Measurements from ENCODE around the gene TF.

TF gene

DNA sequence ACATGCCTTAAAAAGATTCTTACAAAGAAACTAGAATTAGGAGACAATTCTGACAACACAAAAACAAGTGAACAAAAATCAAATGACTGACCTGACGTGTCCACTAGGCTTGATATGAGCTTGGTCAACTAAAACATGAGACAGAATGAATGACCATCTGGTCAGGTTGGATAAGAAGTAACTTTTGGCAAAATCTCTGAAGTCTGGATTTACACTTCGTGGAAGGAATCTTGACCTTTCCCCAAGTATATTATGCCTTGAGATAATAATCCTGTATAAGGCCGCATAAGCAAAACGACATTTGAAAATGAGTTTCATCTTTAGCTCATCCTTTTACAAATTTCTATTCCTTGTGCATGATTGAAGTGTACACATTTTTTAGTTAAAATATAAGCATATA lies 1.1 kb upstream of the TF start:
- no peak overlapping the region for H3K4me3 ChIP-seq (ENCODE audit: low read depth, low read length)
- DNase-seq (ENCODE audit: low read depth), result no peak

DNA sequence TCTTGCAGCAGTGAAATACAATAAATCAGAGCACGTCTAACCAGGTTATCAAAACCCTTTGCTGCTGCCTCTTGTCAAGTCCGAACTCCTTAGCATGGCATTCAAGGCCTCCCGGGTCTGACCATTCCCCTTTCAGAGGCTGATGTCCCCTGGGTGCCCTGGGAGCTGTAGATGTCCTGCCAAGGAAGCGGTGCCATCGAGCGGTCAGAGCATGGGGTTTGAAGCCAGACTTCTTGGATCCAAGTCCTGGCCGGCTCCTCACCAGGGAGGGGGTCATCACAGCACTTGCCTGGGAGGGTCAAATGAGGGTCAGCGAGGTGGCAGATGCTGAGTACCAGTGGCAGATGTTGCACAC lies 496 bp downstream of the TF start:
- DNase-seq (ENCODE audit: low read depth), result no peak
- H3K4me3 ChIP-seq (ENCODE audit: low read depth, low read length), result no peak overlapping the region

DNA sequence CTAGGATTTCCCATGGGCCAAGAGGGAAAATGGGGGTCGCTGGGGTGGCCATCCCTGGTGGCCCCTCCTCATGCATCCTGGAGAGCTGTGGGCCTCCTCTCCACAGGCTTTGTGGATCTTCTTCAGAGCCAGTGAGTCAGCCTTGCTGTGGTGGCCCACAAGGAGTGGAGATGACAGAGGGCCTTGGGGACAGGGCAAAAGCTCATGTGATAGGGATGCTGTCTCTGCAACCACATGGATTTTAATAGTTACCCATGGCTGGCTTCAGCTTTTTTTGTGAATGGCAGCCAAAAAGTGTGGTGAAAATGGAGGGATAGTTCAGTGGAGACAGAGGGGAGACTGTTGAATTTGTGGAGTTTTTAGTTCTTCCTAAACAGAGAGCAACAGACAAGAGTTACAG lies 1.2 kb downstream of the TF start:
- no peak overlapping the region for H3K4me3 ChIP-seq (ENCODE audit: low read depth, low read length)
- DNase-seq (ENCODE audit: low read depth), result no peak

DNA sequence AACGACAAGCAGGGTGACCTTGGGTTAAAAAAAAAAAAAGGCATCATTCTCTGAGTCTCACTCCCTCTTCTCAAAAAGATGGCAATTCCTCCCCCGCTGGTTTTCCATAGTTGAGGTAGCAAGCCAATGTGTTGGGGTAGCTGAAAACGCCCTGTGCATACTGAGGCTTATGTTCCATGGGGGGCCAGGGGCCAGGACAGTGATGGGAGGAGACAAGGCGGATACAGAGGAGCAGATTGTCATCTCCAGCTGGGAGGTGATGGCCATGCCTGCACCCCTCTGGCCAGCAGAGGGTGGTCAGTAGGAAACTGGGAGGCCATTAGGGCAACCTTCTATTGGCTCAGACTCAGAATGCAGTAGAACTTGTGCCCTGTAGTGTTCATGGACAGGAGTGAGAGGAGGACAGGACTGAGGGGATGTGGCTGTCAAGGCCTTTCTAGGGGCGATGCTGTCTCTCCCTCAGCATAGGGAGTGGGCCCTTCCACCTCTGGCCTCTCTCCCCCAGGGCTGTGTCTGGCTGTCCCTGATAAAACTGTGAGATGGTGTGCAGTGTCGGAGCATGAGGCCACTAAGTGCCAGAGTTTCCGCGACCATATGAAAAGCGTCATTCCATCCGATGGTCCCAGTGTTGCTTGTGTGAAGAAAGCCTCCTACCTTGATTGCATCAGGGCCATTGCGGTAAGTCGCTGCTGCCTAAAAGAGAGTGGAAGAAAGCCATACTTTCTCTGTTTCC lies 1.9 kb downstream of the TF start:
- H3K4me3 ChIP-seq (ENCODE audit: low read depth, low read length), result no peak overlapping the region
- no peak for DNase-seq (ENCODE audit: low read depth)

DNA sequence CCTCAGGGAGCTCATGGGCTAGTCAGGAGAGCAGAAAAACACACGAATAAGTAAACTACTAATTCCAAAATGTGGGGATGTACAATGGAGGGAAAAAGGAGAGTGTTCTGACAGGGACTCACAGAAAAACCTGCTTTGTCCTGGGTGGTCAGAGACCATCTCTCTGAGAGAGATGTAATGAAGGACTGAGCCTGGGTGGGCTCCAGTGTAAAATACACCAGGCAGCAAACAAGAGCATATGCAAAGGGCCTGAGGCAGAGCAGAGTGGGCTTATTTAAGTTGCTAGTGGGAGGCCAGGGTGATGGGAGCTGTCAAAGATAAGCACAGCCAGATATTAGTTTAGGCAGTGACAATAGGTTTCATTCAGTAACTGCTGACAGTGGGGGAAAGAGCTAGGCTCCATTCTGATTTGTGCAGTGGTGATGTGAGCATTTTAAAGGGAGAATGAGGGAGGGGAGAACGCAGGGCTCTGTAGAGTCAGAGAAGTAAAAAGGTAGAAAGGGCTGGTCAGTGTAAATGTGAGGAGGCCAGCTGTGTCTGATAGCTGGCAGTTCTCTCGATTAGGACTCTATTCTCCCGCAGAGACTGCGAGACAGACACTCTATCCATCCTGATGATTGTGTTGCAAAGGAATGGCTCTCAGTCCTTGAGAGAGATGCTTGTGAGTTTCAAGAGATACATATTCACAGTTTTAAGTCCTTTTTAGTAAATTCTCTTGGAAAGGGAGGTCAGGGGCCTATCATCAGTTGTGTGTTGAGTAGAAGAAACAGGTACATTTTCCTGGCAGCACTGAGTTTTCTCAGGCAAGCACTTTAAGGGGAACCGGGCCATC lies 3.5 kb downstream of the TF start:
- no peak for DNase-seq (ENCODE audit: low read depth)

DNA sequence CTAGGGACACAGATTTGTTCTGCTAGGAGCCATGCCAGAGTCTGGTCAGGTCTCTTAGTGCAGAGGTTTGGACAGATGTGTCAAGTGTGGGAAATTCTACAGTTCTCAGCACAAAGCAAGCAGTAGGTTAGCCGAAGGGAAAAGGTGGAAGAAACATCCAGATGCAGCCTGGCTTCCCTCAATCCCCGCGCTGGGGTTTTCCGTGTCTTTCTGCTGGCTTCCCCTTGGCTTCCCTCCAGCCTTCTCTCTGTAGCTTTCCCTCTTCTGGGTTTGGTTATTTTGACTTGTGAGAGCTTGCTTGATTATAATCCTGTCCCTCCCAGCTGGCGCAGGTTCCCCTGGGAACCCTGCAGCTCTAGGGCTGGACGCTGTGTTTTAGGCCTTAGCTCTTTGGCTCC lies 4.1 kb downstream of the TF start:
- no peak overlapping the region for H3K4me3 ChIP-seq (ENCODE audit: low read depth, low read length)
- DNase-seq (ENCODE audit: low read depth), result no peak

More for the DNA sequence above, 3.5 kb downstream of the TF start:
- no peak overlapping the region for H3K4me3 ChIP-seq (ENCODE audit: low read depth, low read length)

DNA sequence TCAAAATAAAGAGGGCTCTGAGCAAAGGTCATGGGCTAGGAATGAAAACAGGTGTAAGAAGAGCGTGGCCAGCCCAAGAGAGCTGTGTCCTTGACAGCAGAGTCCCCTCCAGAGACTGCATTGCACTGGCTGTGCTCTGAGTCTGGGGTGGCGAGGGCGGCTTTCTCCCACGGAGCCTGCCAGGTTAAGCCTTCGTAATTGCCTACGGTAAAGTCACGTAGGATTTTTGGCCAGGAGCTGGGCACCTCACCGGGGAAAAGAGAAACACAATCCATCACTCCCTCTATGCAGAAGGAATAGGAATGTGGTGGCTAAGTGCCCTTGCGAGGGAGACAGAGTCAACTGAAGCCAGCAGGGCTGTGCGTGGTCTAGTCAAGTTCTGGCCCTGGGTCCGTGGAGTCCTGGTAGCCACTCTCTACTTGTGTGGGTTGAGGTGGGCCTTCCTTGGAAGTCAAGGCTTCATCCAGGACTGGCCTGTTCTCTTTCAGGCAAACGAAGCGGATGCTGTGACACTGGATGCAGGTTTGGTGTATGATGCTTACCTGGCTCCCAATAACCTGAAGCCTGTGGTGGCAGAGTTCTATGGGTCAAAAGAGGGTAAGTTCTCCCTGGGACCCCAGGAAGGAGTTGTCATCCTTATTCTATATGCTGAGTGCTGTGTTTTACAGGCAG lies 7.0 kb downstream of the TF start:
- DNase-seq (ENCODE audit: low read depth), result no peak
- no peak overlapping the region for H3K4me3 ChIP-seq (ENCODE audit: low read depth, low read length)

DNA sequence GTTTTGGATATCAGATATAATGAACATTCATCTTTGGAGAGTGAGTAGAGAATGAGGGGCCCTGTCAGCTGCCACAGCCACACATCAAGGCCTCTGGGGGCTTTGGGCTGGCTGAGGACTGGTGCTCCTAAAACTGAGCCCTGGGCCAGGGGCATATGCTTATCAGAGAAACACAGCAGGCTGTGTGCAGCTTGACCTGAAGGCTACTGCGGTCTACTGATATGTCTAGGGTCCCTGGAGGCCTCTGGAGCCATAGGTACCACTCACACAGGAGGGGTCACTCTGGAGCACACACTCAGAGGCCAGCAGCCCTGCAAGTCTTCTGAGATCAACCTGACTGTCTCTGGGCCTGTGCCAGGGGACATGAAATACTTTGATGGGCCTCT lies 7.6 kb downstream of the TF start:
- no peak overlapping the region for H3K4me3 ChIP-seq (ENCODE audit: low read depth, low read length)
- DNase-seq (ENCODE audit: low read depth), result no peak

DNA sequence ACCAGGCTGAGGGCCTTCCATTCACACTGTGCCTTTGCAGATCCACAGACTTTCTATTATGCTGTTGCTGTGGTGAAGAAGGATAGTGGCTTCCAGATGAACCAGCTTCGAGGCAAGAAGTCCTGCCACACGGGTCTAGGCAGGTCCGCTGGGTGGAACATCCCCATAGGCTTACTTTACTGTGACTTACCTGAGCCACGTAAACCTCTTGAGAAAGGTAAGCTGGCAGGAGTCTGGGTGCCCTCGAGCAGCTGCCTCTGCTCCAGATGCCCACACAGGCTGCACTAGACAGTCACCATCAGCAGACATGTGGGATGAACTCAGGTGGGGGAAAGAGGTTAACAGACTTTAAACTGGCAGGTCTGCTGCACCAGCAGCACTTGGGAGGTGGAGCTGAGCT lies 8.3 kb downstream of the TF start:
- no peak overlapping the region for H3K4me3 ChIP-seq (ENCODE audit: low read depth, low read length)
- no peak for DNase-seq (ENCODE audit: low read depth)

DNA sequence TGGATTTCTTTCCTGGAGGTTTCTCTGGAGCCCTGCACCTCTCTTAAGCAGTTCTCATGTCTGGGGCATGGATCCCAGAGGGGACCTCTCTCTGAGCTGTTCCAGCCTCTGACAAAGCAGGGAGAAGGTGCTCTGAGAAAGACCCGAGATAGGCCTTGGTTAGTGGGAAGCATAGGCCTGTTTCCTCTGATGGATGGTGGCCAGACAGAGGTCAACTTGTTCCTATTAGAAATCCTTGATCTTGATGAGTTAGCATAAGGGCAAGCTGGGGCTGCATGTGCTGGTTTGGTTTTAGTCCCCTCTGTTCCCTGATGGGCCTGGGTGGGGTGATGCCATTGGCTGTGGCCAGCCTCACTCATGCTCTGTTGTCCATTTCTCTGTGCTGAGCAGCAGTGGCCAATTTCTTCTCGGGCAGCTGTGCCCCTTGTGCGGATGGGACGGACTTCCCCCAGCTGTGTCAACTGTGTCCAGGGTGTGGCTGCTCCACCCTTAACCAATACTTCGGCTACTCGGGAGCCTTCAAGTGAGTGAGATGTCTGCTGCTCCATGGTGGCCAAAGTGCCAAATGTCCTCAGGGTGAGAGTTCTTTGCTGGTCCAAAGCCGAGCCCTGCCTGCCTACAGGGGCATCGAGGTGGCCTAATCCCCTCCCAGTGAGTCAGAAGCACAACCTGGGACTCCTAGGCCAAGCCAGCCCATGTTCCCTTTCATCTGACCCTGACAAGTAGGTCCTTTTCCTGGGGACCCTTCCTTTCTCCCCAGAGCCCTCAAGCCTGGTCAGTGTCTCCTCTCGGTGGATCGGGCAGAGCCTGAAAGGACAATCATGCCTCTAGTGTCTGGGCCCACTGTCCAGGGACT lies 9.0 kb downstream of the TF start:
- H3K4me3 ChIP-seq (ENCODE audit: low read depth, low read length), result no peak overlapping the region
- no peak for DNase-seq (ENCODE audit: low read depth)

DNA sequence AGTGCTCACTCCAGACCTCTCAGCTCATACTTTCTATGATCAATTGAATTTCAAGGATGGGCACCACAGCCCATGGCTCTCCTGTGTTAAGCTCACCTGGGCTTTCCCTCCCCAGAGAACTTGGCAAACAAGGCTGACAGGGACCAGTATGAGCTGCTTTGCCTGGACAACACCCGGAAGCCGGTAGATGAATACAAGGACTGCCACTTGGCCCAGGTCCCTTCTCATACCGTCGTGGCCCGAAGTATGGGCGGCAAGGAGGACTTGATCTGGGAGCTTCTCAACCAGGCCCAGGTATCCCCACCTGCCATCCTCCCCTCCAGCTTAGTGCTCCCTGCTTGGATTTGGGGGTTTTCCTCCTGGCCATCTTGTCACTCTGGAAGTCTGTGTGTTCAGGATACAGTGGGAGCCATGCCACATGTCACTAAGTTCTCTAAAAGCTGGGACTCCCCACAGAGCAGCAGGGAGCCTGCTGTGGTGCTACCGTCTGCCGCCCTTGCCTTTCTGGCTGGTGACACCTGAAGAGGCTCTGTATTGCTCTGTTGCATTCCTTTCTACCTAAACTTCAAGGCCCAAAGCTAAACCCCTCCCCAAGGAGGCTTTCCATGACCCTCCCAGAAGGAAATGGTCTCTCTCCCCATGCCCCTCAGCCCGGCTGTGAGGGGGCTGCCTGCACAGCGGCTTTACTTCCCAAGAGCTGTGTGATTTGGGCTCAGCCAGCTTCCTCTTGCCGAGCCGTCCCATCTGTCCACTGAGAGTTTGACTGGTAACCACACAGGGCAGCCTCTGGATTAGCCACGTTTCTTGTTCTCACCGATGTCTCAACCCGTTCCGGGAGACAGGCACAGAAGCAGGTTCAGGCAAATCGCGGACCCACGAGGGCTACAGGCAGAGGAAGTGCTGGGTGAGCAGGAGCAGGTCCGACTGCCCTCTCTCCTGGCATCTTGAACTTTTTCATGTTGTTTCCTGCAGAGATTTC lies 10.8 kb downstream of the TF start:
- no peak for DNase-seq (ENCODE audit: low read depth)
- no peak overlapping the region for H3K4me3 ChIP-seq (ENCODE audit: low read depth, low read length)

DNA sequence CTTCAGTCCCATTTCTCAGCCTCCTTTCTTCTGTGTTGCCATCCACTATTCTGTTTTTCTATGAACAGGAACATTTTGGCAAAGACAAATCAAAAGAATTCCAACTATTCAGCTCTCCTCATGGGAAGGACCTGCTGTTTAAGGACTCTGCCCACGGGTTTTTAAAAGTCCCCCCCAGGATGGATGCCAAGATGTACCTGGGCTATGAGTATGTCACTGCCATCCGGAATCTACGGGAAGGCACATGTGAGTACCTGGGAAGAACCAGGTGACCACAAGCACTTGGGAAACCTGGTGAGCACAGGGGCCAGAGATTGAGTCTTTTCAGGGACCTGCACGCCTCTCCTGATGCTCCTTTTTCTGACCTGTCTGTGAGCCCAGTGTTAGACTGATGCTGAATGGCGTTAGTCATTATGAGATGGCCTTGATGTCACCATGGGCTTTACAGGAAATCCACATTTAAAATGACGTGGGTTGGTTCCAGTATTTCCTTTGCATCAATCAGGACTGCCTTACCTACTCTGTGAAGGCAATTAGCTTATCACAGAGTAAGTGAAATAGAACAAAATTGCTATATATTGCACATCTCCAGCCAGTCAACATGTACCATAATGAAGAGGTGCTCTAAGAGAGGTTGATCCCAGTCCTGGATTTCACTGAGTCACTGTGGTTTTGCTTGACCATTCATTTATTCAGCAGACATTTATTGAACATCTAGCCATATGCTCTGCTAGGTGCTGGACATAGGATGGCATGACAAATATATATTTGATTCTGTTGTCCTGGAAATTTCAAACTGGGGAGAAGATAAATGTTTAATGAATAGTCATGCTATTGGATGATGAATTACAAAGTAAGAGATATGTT lies 11.7 kb downstream of the TF start:
- DNase-seq (ENCODE audit: low read depth), result no peak
- no peak overlapping the region for H3K4me3 ChIP-seq (ENCODE audit: low read depth, low read length)

DNA sequence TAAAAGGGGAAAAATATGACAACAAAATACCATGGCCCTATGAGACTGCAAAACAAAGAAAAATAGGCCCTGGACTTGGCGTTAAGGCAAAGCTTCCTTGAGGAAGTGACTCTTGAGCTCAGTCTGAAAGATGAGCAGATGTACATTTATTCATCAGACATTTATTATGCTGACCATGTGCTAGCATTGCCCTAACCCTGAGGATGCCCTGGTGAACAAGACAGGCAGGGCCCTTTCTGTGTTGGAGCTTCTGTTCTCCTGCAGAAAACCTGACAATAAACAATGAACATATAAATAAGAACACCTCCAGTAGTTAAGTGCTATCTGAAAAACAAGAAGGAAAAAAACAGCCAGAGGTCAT lies 12.4 kb downstream of the TF start:
- H3K4me3 ChIP-seq (ENCODE audit: low read depth, low read length), result no peak overlapping the region
- no peak for DNase-seq (ENCODE audit: low read depth)

DNA sequence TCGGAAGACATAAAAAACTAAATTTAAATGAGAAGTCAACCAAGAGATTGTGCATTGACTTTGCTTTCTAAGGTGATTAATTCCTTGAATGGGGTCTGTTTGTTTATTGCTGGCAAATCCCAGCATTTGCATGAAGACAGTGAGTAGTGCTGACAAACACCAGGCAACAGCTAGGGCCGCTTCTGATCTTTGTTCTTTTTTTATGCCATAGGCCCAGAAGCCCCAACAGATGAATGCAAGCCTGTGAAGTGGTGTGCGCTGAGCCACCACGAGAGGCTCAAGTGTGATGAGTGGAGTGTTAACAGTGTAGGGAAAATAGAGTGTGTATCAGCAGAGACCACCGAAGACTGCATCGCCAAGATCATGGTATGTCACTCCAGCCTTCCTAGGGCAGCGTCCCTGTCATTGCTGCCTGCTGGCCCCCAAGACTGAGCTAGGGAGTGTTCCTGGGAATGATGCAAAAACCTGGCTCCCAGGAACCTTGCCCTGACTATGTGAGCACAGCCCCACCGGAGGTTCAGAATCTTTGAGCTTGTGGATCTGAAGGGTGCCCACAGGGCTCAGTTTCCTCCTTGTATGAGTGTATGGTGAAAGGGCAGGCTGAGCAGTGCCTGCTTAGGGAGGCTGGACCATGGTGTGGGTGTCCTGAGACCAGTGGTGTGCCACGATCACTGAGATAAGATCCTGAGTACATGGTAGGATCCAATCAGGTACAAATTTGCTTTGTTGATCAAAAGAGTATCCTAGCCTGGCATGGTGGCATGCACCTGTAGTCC lies 13.0 kb downstream of the TF start:
- DNase-seq (ENCODE audit: low read depth), result no peak
- no peak overlapping the region for H3K4me3 ChIP-seq (ENCODE audit: low read depth, low read length)

DNA sequence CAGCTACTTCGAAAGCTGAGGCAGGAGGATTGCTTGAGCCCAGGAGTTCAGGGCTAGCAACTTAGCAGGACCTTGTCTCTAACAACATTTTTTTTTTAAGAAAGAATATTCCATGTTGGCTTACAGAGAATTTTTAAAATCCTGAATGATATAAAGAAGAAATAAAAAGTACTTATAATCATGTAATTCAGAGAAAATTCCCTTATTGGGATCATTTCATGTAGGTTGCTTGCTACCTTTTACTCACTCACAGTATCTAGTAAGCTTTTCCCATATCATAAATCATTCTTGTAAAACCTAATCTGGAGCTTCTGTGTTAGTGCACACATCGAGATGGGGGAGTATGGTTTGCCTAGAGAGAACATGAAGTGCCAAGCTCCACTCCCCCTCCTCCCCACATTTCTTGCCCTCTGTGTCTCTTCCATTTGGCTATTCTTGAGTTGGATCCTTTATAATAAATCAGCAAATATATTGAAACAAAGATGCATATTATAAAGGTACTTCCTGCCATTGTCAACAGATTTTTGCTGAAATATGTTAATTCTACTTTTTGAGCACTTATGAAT lies 13.6 kb downstream of the TF start:
- H3K4me3 ChIP-seq (ENCODE audit: low read depth, low read length), result no peak overlapping the region
- no peak for DNase-seq (ENCODE audit: low read depth)

DNA sequence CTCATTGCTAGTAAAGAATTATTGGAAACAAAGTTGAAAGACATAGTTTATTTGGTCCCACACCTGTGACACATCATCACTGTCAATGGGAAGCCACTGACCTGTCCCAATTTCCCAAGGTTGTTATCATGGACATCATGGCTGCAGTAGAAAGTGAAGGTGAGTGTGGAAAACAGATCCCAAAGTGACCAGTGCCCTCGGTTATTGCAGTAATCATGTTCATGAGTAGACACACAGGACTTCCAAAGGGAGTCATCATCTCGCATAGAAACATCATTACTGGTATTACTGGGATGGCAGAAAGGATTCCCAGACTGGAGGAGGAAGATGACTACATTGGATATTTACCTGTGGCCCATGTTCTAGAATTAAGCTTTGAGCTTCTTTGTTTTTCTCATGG lies 14.7 kb downstream of the TF start:
- no peak overlapping the region for H3K4me3 ChIP-seq (ENCODE audit: low read depth, low read length)
- DNase-seq (ENCODE audit: low read depth), result no peak

Data from skeletal muscle cell (primary cell).